Astrocyte (in vitro differentiated cells and primary cell): ENCODE measurements around the gene RINL. TPM values are rescaled to one million over a fixed set of nuclear protein-coding genes. Genes with fewer than 3 reads are reported as not detected.

Experiments used
- DNase-seq: peaks from one replicate; pipeline ENCODE4 v3.0.0-alpha.2; 2010; ENCODE audit warnings: low read depth
- FAIRE-seq: peaks from 2 replicates; lab custom pipeline; 2011; peaks lifted over from hg19 to GRCh38; lab: Jason Lieb, UNC
- H2AFZ ChIP-seq: 2 replicates; pipeline ENCODE4 v1.6.0; 2012; ENCODE audit warnings: low read depth, low read length, inconsistent platforms
- H3K27ac ChIP-seq: 2 replicates; pipeline ENCODE4 v1.5.1; 2011; ENCODE audit warnings: low read depth, low read length, inconsistent platforms
- H3K27me3 ChIP-seq: 2 replicates; pipeline ENCODE4 v1.6.0; 2011; ENCODE audit warnings: low read length, inconsistent platforms; ENCODE audit not compliant: insufficient read depth
- H3K36me3 ChIP-seq: 2 replicates; pipeline ENCODE4 v1.5.1; 2011; ENCODE audit warnings: low read length, inconsistent platforms; ENCODE audit not compliant: insufficient read depth
- H3K4me1 ChIP-seq: 2 replicates; pipeline ENCODE4 v1.5.1; 2011; ENCODE audit warnings: low read length, inconsistent platforms; ENCODE audit not compliant: insufficient read depth
- H3K4me2 ChIP-seq: 2 replicates; pipeline ENCODE4 v1.6.0; 2012; ENCODE audit warnings: low read length, inconsistent platforms
- H3K4me3 ChIP-seq: 2 replicates; pipeline ENCODE4 v1.5.1; 2011; ENCODE audit warnings: low read depth, mild to moderate bottlenecking, low read length, inconsistent platforms; ENCODE audit not compliant: insufficient read depth
- H3K79me2 ChIP-seq: 2 replicates; pipeline ENCODE4 v1.6.0; 2012; ENCODE audit warnings: mild to moderate bottlenecking, low read length, inconsistent platforms; ENCODE audit not compliant: insufficient read depth
- H3K9ac ChIP-seq: 2 replicates; pipeline ENCODE4 v1.6.0; 2012; ENCODE audit warnings: mild to moderate bottlenecking, low read length, inconsistent platforms
- H3K9me3 ChIP-seq: 2 replicates; pipeline ENCODE4 v1.5.1; 2012; ENCODE audit warnings: low read depth, mild to moderate bottlenecking, low read length, inconsistent platforms; ENCODE audit not compliant: insufficient read depth
- H4K20me1 ChIP-seq: 2 replicates; pipeline ENCODE4 v1.6.0; 2012; ENCODE audit warnings: low read length, inconsistent platforms; ENCODE audit not compliant: insufficient read depth
- H3K27ac Mint-ChIP-seq: one replicate; pipeline ENCODE4 v1.8.0; 2021; ENCODE audit warnings: mild to moderate bottlenecking, mixed read lengths; ENCODE audit not compliant: unreplicated experiment
- H3K27me3 Mint-ChIP-seq: one replicate; pipeline ENCODE4 v1.8.0; 2021; ENCODE audit warnings: low read depth, mixed read lengths; ENCODE audit not compliant: unreplicated experiment
- H3K36me3 Mint-ChIP-seq: one replicate; pipeline ENCODE4 v1.8.0; 2021; ENCODE audit warnings: low read depth, mixed read lengths; ENCODE audit not compliant: unreplicated experiment
- H3K4me1 Mint-ChIP-seq: one replicate; pipeline ENCODE4 v1.8.0; 2021; ENCODE audit warnings: low read depth, mixed read lengths; ENCODE audit not compliant: unreplicated experiment
- H3K4me3 Mint-ChIP-seq: one replicate; pipeline ENCODE4 v1.8.0; 2021; ENCODE audit warnings: mild to moderate bottlenecking, moderate library complexity, mixed read lengths; ENCODE audit not compliant: unreplicated experiment
- H3K9me3 Mint-ChIP-seq: one replicate; pipeline ENCODE4 v1.8.0; 2021; ENCODE audit warnings: mild to moderate bottlenecking, mixed read lengths; ENCODE audit not compliant: unreplicated experiment
- CTCF ChIP-seq: IDR thresholded peaks from 2 replicates; pipeline ENCODE4 v1.5.1; 2011; ENCODE audit warnings: low read depth, mild to moderate bottlenecking, inconsistent platforms, low read length, moderate library complexity; ENCODE audit not compliant: insufficient read depth
- EZH2 ChIP-seq: IDR thresholded peaks from 2 replicates; pipeline ENCODE4 v1.6.1; 2012; ENCODE audit warnings: mild to moderate bottlenecking, low read length, inconsistent platforms; ENCODE audit not compliant: insufficient read depth
- total RNA-seq: library from RNA; stranded (reverse); gene quantifications from 2 replicates; pipeline ENCODE4 v1.2.1, GENCODE V29; 2021

RINL gene
- total RNA-seq, 1 donor from 2014 or later = 1.3 TPM

GRCh38 chr19:38910488-38910887 is 32.4 kb upstream of the RINL start:
- no peaks in the 10 kb centered on the region for H3K4me1 Mint-ChIP-seq
- no peaks in the 10 kb centered on the region for H3K79me2 ChIP-seq
- peaks cover 20% of the 10 kb centered on the region for H3K36me3 Mint-ChIP-seq

DNA sequence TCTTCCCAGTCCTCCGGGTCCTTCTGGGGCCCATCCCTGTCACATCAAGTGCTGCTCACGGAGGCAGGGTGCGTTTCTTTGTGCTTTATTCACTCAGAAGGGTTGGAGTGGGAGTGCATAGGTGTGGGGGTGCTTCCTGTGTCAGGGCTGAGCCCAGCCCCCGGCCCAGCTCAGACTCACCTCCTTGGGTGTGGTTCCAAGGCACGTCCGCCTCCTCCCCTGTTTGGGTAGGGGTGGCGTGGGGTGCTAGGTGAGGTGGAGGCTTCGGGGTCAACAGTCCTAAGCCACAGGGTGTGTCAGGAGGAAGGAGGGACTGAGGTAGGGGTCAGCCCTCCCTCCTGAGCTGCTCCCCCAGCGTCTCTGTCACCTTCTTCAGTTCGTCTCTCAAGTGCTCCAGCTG is 30.8 kb upstream of the RINL start:
- H3K4me3 Mint-ChIP-seq = no peak overlapping the region
- H3K4me2 ChIP-seq = no peak overlapping the region
- no peaks in the 10 kb centered on the region for H3K4me1 ChIP-seq
- H3K27me3 Mint-ChIP-seq = no peaks in the 10 kb centered on the region
- FAIRE-seq (no peak), DNase-seq (no peak)
- H3K27ac Mint-ChIP-seq = no peak overlapping the region
- H3K4me1 Mint-ChIP-seq = no peaks in the 10 kb centered on the region
- H4K20me1 ChIP-seq = peaks cover 7% of the 10 kb centered on the region
- no peak overlapping the region for H3K4me3 ChIP-seq
- H3K9me3 ChIP-seq = no peaks in the 10 kb centered on the region
- no peaks in the 10 kb centered on the region for H3K36me3 ChIP-seq
- H3K79me2 ChIP-seq = peaks cover 6% of the 10 kb centered on the region
- peaks cover 5% of the 10 kb centered on the region for H3K9me3 Mint-ChIP-seq
- no peak overlapping the region for H3K9ac ChIP-seq
- TF ChIP-seq CTCF = no peak
- TF ChIP-seq EZH2 = no peak
- peaks cover 9% of the 10 kb centered on the region for H3K27me3 ChIP-seq
- no peak overlapping the region for H3K27ac ChIP-seq
- peaks cover 26% of the 10 kb centered on the region for H3K36me3 Mint-ChIP-seq
- no peak overlapping the region for H2AFZ ChIP-seq

More at GRCh38 chr19:38910488-38910887, 32.4 kb upstream of the RINL start:
- H3K9ac ChIP-seq = no peak overlapping the region
- H3K4me3 Mint-ChIP-seq = no peak overlapping the region
- H3K27me3 Mint-ChIP-seq = no peaks in the 10 kb centered on the region
- no peaks in the 10 kb centered on the region for H3K4me1 ChIP-seq
- H2AFZ ChIP-seq = no peak overlapping the region
- peaks cover 9% of the 10 kb centered on the region for H3K27me3 ChIP-seq
- FAIRE-seq (no peak), DNase-seq (no peak)
- no peak overlapping the region for H3K27ac ChIP-seq
- peak overlapping the region; percentile 47 for H3K27ac Mint-ChIP-seq
- no peak overlapping the region for H3K4me3 ChIP-seq
- no peak overlapping the region for H3K4me2 ChIP-seq
- peaks cover 5% of the 10 kb centered on the region for H3K9me3 Mint-ChIP-seq
- H3K9me3 ChIP-seq = no peaks in the 10 kb centered on the region
- no peaks in the 10 kb centered on the region for H4K20me1 ChIP-seq
- H3K36me3 ChIP-seq = no peaks in the 10 kb centered on the region
- no peak for TF ChIP-seq CTCF
- TF ChIP-seq EZH2 = no peak

- H3K27me3 ChIP-seq = peaks cover 8% of the 10 kb centered on the region
- FAIRE-seq = no peak
- Mint-ChIP-seq H3K27me3 (no peaks in the 10 kb centered on the region), H3K4me1 (no peaks in the 10 kb centered on the region), H3K4me3 (no peak overlapping the region), H3K9me3 (peaks cover 5% of the 10 kb centered on the region), H3K27ac (no peak overlapping the region), H3K36me3 (peaks cover 23% of the 10 kb centered on the region)
- no peak for TF ChIP-seq CTCF
- TF ChIP-seq EZH2 = no peak
- H2AFZ ChIP-seq = no peak overlapping the region
- H3K4me3 ChIP-seq = no peak overlapping the region
- H3K9me3 ChIP-seq = no peaks in the 10 kb centered on the region
- no peak overlapping the region for H3K4me2 ChIP-seq
- DNase-seq = no peak
- H3K9ac ChIP-seq = no peak overlapping the region
- peaks cover 7% of the 10 kb centered on the region for H4K20me1 ChIP-seq
- H3K27ac ChIP-seq = no peak overlapping the region
- H3K4me1 ChIP-seq = no peaks in the 10 kb centered on the region
- no peaks in the 10 kb centered on the region for H3K36me3 ChIP-seq
- peaks cover 6% of the 10 kb centered on the region for H3K79me2 ChIP-seq
Measured at GRCh38 chr19:38907670-38908069, 29.6 kb upstream of the RINL start.
